GM18505 (cell line): ENCODE data around the gene H6PD.
A peak's percentile ranks its signal among the peaks of the same experiment; 100 is the strongest.
"Not testable (repeated sequence)": the region's sequence is repeated elsewhere in the genome, so short reads cannot be mapped to it uniquely, and the experiment has no call there.

ENCODE experiments used
- ATAC-seq: cut with Tn5 transposase; IDR thresholded peaks from one replicate; pipeline ENCODE4 v1.9.1; 2021; ENCODE audit not compliant: unreplicated experiment
- POLR2A ChIP-seq: IDR thresholded peaks from 4 replicates; pipeline ENCODE4 v1.6.1; 2011; ENCODE audit warnings: borderline replicate concordance; ENCODE audit not compliant: insufficient read depth, insufficient read length; ENCODE audit errors: extremely low read depth

H6PD gene

DNA sequence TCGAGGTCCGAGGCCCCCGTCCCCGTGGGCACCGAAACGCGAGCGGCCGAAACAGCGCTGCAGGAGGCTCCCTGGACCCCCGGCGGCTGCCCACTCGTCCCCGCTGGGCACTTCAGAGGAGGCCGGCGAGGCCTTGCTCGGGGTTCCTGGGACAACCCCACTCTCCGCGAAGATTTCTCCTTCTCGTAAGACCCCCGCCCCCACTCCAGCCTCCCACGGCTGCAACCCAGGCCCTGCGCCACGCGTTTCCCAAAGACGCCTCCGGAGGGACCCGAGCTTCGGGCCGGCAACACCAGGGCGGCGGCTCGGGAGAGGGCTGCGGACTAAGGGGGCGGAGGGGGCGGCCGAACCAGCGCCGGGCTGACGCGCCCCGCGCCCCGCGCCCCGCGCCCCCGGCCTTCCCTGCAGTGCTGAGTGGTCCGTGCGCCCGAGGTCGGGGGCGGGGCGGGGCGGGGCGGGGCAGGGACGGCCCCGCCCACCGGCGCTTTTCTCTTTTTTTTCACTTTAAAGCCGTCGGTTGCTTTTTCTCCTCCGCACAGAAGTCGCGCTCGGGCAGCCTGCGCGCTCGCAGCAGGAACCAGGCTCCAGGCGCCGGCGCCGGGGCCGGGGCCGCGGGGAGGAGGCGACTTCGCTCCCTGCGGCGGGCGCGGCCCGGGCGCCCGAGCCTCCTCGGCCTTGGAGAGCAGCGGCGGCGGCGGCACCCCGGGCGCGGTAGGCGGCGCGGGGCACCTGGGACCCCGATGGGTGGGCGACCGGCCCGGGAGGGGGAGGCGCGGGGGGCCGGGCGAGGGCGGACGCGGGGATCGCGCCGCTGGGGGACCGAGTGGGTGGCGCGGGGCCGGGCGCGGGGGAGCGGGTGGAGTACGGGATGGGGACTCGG is 58.0 kb downstream of the H6PD start, which contains the start of gene SPSB1:
SPSB1 (plus strand) TSS at position 534 of the 880 bp plus-strand sequence. CDS start 62,998 bp downstream, outside the sequence.
- peak; percentile 61 for TF ChIP-seq POLR2A
- ATAC-seq = peak; percentile 48

DNA sequence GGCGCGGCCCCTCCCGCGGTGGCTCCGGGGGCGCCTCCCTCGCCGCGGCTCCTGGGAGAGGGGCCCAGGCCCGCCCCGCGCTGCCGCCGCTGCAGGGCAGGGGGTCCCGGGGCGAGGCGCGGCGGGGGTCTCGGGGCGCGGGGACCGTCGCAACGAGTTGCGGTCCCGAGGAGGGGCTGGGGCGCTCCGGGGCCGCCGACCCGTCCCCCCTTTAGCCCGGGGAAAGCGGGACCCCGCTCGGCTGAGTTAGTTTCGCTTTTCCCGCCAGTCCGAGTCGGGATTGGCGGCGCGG is 58.6 kb downstream of the H6PD start:
- TF ChIP-seq POLR2A = no peak
- ATAC-seq = no peak

DNA sequence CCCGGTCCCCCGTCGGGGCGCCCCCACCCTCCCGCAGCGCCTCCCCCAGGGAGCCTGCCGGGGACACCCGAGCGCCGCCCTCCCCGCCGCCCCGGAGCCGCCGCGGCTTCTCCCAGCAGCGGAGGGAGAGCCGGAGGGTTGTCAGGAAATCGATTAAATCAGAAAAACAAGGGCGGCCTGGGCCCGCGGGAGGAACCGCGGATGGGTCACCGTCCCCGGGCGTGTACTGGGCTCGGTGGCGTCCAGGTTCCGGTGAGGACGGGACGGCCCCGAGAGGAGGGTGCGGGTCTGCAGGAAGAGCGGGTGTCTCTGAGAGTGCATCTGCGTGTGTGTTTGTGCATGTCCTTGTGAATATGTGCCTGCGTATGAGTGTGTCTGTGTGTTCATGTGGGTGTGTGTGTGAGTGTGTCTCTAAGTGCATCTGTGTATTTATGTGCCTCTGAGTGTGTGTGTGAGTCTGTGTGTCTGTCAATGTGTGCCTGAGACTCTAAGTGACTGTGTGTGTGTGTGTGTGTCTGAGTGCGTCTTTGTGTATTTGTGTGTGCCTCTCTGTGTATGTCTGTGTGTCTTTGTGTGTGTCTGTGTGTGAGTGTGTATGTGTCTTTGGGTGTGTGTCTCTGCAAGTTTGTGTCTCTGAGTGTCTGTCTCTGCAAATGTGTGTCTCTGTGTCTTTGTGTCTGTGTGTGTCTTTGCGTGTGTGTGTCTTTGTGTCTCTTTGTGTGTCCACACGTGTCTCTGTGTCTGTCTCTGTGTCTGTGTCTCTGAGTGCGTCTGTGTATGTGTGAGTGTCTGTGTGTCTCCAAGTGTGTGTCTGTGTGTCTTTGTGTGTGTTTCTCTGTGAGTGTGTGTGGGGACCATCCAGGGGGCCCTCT is 59.2 kb downstream of the H6PD start:
- no peak for TF ChIP-seq POLR2A
- no peak for ATAC-seq

DNA sequence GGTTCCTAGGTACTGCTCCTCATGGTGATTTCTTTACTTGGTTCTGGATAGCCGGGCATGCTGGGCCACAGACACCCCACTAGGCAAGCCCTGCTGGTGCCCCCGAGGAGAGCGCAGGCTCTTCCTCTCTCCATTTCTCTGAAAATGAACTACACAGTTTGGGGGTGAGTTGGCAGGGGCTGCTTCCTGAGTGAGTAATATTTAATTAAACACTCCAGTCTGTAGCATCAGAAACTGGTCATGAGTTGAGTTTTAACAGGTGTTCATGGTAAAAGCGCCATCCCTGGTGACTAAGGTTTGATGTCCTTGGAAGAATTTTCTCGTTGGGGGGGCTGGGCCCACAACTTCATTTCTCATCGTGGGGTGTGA is 59.8 kb downstream of the H6PD start:
- no peak for TF ChIP-seq POLR2A
- ATAC-seq = no peak

DNA sequence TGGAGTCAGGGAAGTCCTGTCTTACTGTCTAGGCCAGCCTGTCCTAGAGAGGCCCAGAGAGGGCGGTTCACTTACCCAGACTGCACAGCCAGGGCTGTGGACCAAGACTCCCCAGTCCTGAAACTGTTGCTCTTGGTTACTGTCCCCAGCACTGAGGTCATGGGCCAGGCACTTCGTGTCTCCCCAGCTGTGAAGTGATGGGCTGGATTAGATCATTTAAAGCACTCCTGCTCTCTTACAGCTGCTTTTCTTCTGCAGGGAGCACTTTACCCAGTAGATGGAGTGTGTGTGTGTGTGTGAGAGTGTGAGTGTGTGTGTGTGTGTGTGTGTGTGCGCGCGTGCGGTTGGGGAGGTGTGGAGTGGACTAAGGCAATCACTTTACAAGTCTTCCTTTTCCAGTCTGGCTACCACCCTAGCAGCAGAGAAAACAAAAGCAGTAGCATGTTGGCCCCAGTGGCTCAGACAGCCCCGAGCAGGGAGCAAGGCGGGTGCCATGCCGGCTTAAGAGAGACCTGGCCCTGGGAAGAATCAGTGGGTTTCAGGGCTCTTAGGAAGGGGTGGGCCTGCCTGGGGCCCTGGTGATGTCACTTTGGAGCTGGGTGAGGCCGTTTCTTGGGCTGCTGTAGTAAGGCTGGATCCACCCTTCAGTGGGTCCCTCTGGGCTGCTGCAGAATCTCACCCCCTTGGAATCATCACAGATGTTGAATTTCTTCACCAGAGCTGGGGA is 60.5 kb downstream of the H6PD start:
- ATAC-seq = no peak
- no peak for TF ChIP-seq POLR2A

DNA sequence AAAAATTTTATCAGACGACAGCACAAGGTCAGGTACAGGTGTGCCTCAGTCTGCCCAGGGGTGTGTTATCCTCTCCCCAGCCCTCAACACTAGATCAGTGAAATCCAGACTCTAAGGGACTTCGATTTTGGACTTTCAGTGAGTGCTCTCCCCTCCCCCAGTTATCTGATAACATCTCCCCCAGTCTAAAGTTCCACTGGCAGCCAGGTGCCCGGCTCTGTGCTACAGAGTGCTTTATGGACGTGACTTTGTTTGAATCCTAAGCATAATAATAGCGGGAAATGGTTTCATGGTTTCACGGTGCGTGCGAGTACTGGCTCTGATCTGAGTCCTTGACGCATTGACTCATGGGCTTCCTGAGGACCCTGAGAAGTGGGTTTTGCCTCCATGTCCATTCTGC is 61.3 kb downstream of the H6PD start:
- ATAC-seq = no peak
- no peak for TF ChIP-seq POLR2A

DNA sequence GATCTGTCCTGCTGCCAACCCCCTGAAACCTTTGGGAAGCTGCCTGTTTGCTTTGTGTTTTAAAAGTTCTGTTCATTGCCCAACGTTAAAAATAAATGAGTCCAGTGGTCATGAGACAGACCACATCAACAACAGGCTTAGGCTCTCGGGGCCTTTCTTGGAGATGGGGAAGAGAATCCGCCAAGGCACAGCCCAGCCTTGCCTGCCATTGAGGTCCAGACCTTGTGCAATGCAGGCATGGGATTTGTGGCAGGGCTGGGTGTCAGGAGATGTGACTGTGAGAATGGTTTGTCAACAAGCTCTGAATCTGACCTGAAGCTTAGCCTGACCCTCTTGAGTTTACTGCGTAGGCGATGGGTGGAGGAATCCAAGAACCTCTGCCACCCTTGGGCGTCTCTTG is 62.3 kb downstream of the H6PD start:
- ATAC-seq = no peak
- TF ChIP-seq POLR2A = no peak

DNA sequence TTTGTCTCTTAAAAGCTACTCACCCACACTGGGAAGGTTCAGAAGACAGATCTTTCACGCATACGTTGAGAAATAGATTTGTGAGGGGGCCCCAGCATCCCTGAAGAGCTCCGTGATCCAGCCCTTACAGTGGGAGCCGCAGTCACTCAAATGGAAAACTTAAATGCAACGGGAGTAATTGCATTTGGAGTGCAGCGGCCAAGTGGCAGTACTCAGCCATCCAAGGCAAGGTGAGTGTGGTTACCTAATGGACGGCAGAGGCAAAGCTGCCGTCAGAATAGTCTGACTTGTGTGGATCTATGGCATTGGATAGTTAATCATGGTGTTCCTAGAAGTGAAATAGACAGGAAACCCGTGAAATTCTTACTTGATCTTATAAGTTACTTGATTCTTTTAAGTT is 63.3 kb downstream of the H6PD start:
- no peak for TF ChIP-seq POLR2A
- no peak for ATAC-seq

DNA sequence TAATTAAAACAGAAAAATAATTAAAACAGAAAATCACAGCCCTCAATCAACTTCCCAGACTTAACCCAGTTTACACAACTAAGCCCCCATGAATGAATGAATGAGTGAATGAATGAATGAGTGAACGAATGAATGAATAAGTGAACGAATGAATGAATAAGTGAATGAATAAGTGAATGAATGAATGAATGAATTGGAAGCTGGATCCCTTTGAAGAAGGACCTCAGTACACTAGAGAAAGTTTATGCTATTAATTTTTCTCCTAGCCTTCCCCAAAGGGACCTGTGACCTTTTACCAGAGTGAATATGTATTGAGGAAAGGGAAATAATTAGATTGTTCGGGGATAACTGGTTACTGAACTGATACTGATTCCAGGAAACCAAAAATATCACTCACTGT is 63.7 kb downstream of the H6PD start:
- no peak for ATAC-seq
- TF ChIP-seq POLR2A = no peak

DNA sequence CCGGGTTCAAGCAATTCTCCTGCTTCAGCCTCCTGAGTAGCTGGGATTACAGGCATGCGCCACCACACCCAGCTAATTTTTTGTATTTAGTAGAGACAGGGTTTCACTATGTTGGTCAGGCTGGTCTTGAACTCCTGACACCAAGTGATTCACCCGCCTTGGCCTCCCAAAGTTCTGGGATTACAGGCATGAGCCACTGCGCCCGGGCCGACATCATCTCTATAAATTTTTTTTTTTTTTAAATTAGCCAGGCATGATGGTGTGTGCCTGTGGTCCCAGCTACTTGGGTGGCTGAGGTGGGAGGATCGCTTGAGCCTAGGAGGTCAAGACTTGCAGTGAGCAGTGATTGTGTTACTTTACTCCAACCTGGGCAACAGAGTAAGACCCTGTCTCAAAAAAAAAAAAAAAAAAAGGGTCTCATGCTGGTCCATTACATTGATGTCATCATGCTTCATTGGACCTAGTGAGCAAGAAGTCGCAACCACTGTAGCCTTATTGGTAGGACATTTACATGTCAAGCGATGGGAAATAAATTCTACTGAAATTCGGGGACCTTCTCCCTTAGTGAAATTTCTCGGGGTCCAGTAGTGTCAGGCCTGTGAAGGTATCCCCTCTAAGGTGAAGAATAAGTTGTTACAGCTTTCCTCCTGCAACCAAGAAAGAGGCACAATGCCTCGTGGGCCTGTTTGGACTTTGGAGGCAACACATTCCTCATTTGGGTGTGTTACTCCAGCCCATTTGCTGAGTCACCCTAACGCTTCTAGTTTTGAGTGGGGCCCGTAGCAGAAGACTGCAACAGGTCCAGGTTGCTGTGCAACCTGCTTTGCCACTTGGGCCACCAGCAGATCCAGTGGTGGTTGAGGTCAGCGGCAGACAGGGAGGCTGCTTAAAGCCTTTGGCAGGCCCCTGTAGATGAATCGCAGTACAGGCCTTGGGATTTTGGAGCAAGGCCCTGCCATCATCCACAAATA is 65.3 kb downstream of the H6PD start:
- ATAC-seq = not testable (repeated sequence)

DNA sequence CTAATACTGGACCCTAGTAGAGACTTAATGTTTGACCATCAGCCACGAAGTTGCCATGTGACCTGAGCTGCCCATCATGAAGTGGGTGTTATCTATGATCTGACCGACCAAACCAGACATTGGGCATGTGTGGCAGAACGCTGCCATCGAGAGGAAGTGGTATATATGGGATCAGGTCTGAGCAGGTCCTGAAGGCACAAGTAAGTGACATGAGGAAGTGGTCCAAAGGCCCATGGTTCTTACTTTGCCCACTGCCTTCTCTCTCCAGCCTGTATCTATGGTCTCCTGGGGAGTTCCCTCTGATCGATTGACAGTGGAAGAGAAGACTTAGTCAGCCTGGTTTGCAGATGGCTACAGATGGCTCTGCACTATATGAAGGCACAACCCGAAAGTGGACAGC is 66.0 kb downstream of the H6PD start:
- TF ChIP-seq POLR2A = no peak
- no peak for ATAC-seq

DNA sequence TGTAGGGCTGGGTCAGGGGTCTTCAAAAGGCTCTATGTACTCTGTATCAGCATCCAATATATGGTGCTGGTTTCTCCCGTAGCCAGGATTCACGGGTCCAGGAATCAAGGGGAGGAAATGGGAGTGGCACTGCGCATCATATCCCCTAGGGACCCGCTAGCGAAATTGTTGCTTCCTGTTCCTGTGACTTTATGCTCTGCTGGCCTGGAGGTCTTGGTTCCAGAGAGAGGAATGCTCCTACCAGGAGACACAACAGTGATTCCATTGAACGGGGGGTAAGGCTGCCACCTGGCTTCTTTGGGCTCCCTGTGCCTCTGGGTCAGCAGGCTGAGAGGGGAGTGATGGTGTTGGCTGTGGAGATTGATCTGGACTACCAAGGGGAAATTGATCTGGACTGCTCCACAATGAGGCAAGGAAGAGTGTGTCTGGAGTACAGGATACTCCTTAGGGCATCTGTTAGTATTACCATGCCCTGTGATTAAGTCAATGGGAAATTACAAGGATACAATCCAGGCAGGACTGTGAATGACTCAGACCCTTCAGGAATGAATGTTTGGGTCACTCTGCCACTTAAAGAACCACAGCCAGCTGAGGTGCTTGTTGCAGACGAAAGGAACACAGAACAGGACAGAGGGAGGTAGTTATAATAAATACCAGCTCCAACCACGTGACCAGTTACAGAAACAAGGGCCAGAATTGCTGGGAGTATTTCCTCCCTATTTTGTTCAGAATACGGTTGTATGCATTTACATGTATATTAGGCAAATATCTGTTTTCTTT is 68.4 kb downstream of the H6PD start:
- TF ChIP-seq POLR2A = no peak
- no peak for ATAC-seq
